Measurements from ENCODE around the gene SACM1L.
A peak's percentile ranks its signal among the peaks of the same experiment; 100 is the strongest.

SACM1L gene

GRCh38 chr3:45765958-45766357 is 76.8 kb downstream of the SACM1L start:
- Histone ChIP-seq H3K27ac (replicated peaks; ENCODE audit: low read length) (no peak overlapping the region), H4K8ac (ENCODE audit: low read depth, low read length) (no peak overlapping the region), H3K4me3 (ENCODE audit: low read length in 2 of 2) (no peak overlapping the region), H2BK5ac (ENCODE audit: low read length) (no peak overlapping the region), H3K4me2 (ENCODE audit: insufficient read depth, low read length, poor library complexity, severe bottlenecking) (no peak overlapping the region), H3K4ac (ENCODE audit: low read length) (no peak overlapping the region), H2BK120ac (ENCODE audit: low read depth, low read length) (no peak overlapping the region), H3K9ac (ENCODE audit: low read depth, low read length, poor library complexity) (no peak overlapping the region), H2BK12ac (ENCODE audit: low read length) (no peak overlapping the region), H2BK15ac (ENCODE audit: low read length) (no peak overlapping the region), H3K4me1 (ENCODE audit: control insufficient read depth in 2 of 2, insufficient read depth in 1 of 2, low read depth in 1 of 2, low read length in 2 of 2) (no peaks in the 10 kb centered on the region), H3K14ac (ENCODE audit: low read length) (no peak overlapping the region), H3K27me3 (ENCODE audit: control insufficient read depth in 3 of 3, insufficient read depth in 3 of 3, low read depth in 1 of 3, low read length in 3 of 3) (peaks cover 0 to 8% (median 0%) of the 10 kb centered on the region in 3 experiments), H3K79me1 (ENCODE audit: low read depth, low read length) (no peaks in the 10 kb centered on the region), H2AK5ac (ENCODE audit: low read depth, low read length) (no peak overlapping the region), H3K36me3 (replicated peaks in 1 of 2; ENCODE audit: control insufficient read depth in 2 of 2, insufficient read depth in 2 of 2, low read length in 2 of 2) (no peaks in the 10 kb centered on the region), H2AFZ (ENCODE audit: low read length) (no peak overlapping the region), H3K18ac (ENCODE audit: low read length) (no peak overlapping the region), H3K23ac (ENCODE audit: low read depth, low read length, poor library complexity) (no peak overlapping the region), H4K91ac (ENCODE audit: low read depth, low read length, poor library complexity) (no peak overlapping the region), H3K9me3 (replicated peaks in 1 of 2; ENCODE audit: control insufficient read depth in 2 of 2, insufficient read depth in 1 of 2, low read depth in 1 of 2, low read length in 2 of 2) (peaks cover 3 to 4% of the 10 kb centered on the region in 2 donors)
- WGBS, 2 donors (ENCODE audit: extremely low coverage in 2 of 2, insufficient read length in 2 of 2, insufficient replicate concordance in 1 of 2), result no CpG with 5 or more reads among the region's 8 CpGs
- DNase-seq (ENCODE audit: low spot score), result no peak

GRCh38 chr3:45771166-45771775 is 82.1 kb downstream of the SACM1L start:
- no peaks in the 10 kb centered on the region for H3K79me1 ChIP-seq (ENCODE audit: low read depth, low read length)
- H3K4me1 ChIP-seq (ENCODE audit: control insufficient read depth in 2 of 2, insufficient read depth in 1 of 2, low read depth in 1 of 2, low read length in 2 of 2), result no peaks in the 10 kb centered on the region
- H2BK120ac ChIP-seq (ENCODE audit: low read depth, low read length), result no peak overlapping the region
- no peak overlapping the region for H4K8ac ChIP-seq (ENCODE audit: low read depth, low read length)
- H2BK5ac ChIP-seq (ENCODE audit: low read length), result no peak overlapping the region
- H3K4me3 ChIP-seq (ENCODE audit: low read length in 2 of 2), result no peak overlapping the region
- H3K4ac ChIP-seq (ENCODE audit: low read length), result no peak overlapping the region
- no peak overlapping the region for H3K27ac ChIP-seq (replicated peaks; ENCODE audit: low read length)
- H3K27me3 ChIP-seq (ENCODE audit: control insufficient read depth in 3 of 3, insufficient read depth in 3 of 3, low read depth in 1 of 3, low read length in 3 of 3), result peaks cover 0 to 3% (median 0%) of the 10 kb centered on the region in 3 experiments
- no peak overlapping the region for H3K23ac ChIP-seq (ENCODE audit: low read depth, low read length, poor library complexity)
- H3K18ac ChIP-seq (ENCODE audit: low read length), result no peak overlapping the region
- no peak overlapping the region for H3K14ac ChIP-seq (ENCODE audit: low read length)
- WGBS, 2 donors (ENCODE audit: extremely low coverage in 2 of 2, insufficient read length in 2 of 2, insufficient replicate concordance in 1 of 2), result no CpG with 5 or more reads among the region's 9 CpGs
- H3K4me2 ChIP-seq (ENCODE audit: insufficient read depth, low read length, poor library complexity, severe bottlenecking), result no peak overlapping the region
- no peak overlapping the region for H2BK12ac ChIP-seq (ENCODE audit: low read length)
- no peak overlapping the region for H2AK5ac ChIP-seq (ENCODE audit: low read depth, low read length)
- H4K91ac ChIP-seq (ENCODE audit: low read depth, low read length, poor library complexity), result no peak overlapping the region
- H3K36me3 ChIP-seq (replicated peaks in 1 of 2; ENCODE audit: control insufficient read depth in 2 of 2, insufficient read depth in 2 of 2, low read length in 2 of 2), result no peaks in the 10 kb centered on the region
- no peak for DNase-seq (ENCODE audit: low spot score)
- no peak overlapping the region for H2AFZ ChIP-seq (ENCODE audit: low read length)
- no peak overlapping the region for H3K9ac ChIP-seq (ENCODE audit: low read depth, low read length, poor library complexity)
- H2BK15ac ChIP-seq (ENCODE audit: low read length), result no peak overlapping the region
- peaks cover 2 to 3% of the 10 kb centered on the region in 2 donors for H3K9me3 ChIP-seq (replicated peaks in 1 of 2; ENCODE audit: control insufficient read depth in 2 of 2, insufficient read depth in 1 of 2, low read depth in 1 of 2, low read length in 2 of 2)

GRCh38 chr3:45771831-45772230 is 82.6 kb downstream of the SACM1L start:
- Histone ChIP-seq H2AFZ (ENCODE audit: low read length) (no peak overlapping the region), H3K23ac (ENCODE audit: low read depth, low read length, poor library complexity) (no peak overlapping the region), H2AK5ac (ENCODE audit: low read depth, low read length) (no peak overlapping the region), H3K9me3 (replicated peaks in 1 of 2; ENCODE audit: control insufficient read depth in 2 of 2, insufficient read depth in 1 of 2, low read depth in 1 of 2, low read length in 2 of 2) (peaks cover 1 to 2% of the 10 kb centered on the region in 2 donors), H3K27me3 (ENCODE audit: control insufficient read depth in 3 of 3, insufficient read depth in 3 of 3, low read depth in 1 of 3, low read length in 3 of 3) (peaks cover 0 to 6% (median 0%) of the 10 kb centered on the region in 3 experiments), H3K79me1 (ENCODE audit: low read depth, low read length) (no peaks in the 10 kb centered on the region), H3K18ac (ENCODE audit: low read length) (no peak overlapping the region), H2BK15ac (ENCODE audit: low read length) (no peak overlapping the region), H3K36me3 (replicated peaks in 1 of 2; ENCODE audit: control insufficient read depth in 2 of 2, insufficient read depth in 2 of 2, low read length in 2 of 2) (no peaks in the 10 kb centered on the region), H4K8ac (ENCODE audit: low read depth, low read length) (no peak overlapping the region), H3K4me1 (ENCODE audit: control insufficient read depth in 2 of 2, insufficient read depth in 1 of 2, low read depth in 1 of 2, low read length in 2 of 2) (no peaks in the 10 kb centered on the region), H2BK12ac (ENCODE audit: low read length) (no peak overlapping the region), H2BK120ac (ENCODE audit: low read depth, low read length) (no peak overlapping the region), H3K27ac (replicated peaks; ENCODE audit: low read length) (no peak overlapping the region), H2BK5ac (ENCODE audit: low read length) (no peak overlapping the region), H4K91ac (ENCODE audit: low read depth, low read length, poor library complexity) (no peak overlapping the region), H3K9ac (ENCODE audit: low read depth, low read length, poor library complexity) (no peak overlapping the region), H3K4me3 (ENCODE audit: low read length in 2 of 2) (no peak overlapping the region), H3K14ac (ENCODE audit: low read length) (no peak overlapping the region), H3K4me2 (ENCODE audit: insufficient read depth, low read length, poor library complexity, severe bottlenecking) (no peak overlapping the region), H3K4ac (ENCODE audit: low read length) (no peak overlapping the region)
- DNase-seq (ENCODE audit: low spot score), result no peak
- WGBS, 2 donors (ENCODE audit: extremely low coverage in 2 of 2, insufficient read length in 2 of 2, insufficient replicate concordance in 1 of 2), result no CpG with 5 or more reads among the region's 5 CpGs

- DNase-seq (ENCODE audit: low spot score), result no peak
- peaks cover 0 to 6% (median 0%) of the 10 kb centered on the region in 3 experiments for H3K27me3 ChIP-seq (ENCODE audit: control insufficient read depth in 3 of 3, insufficient read depth in 3 of 3, low read depth in 1 of 3, low read length in 3 of 3)
- peaks cover 0 to 2% of the 10 kb centered on the region in 2 donors for H3K9me3 ChIP-seq (replicated peaks in 1 of 2; ENCODE audit: control insufficient read depth in 2 of 2, insufficient read depth in 1 of 2, low read depth in 1 of 2, low read length in 2 of 2)
- no peak overlapping the region for H2BK5ac ChIP-seq (ENCODE audit: low read length)
- no peaks in the 10 kb centered on the region for H3K4me1 ChIP-seq (ENCODE audit: control insufficient read depth in 2 of 2, insufficient read depth in 1 of 2, low read depth in 1 of 2, low read length in 2 of 2)
- no peak overlapping the region for H2BK12ac ChIP-seq (ENCODE audit: low read length)
- no peak overlapping the region for H3K23ac ChIP-seq (ENCODE audit: low read depth, low read length, poor library complexity)
- H2BK15ac ChIP-seq (ENCODE audit: low read length), result no peak overlapping the region
- peak overlapping the region; percentile 32 for H3K14ac ChIP-seq (ENCODE audit: low read length)
- H2AFZ ChIP-seq (ENCODE audit: low read length), result no peak overlapping the region
- no peak overlapping the region for H3K9ac ChIP-seq (ENCODE audit: low read depth, low read length, poor library complexity)
- H2AK5ac ChIP-seq (ENCODE audit: low read depth, low read length), result no peak overlapping the region
- H3K18ac ChIP-seq (ENCODE audit: low read length), result no peak overlapping the region
- no peaks in the 10 kb centered on the region for H3K36me3 ChIP-seq (replicated peaks in 1 of 2; ENCODE audit: control insufficient read depth in 2 of 2, insufficient read depth in 2 of 2, low read length in 2 of 2)
- H4K8ac ChIP-seq (ENCODE audit: low read depth, low read length), result no peak overlapping the region
- H2BK120ac ChIP-seq (ENCODE audit: low read depth, low read length), result no peak overlapping the region
- no peak overlapping the region for H3K4me3 ChIP-seq (ENCODE audit: low read length in 2 of 2)
- no peak overlapping the region for H4K91ac ChIP-seq (ENCODE audit: low read depth, low read length, poor library complexity)
- no CpG with 5 or more reads among the region's 16 CpGs for WGBS, 2 donors (ENCODE audit: extremely low coverage in 2 of 2, insufficient read length in 2 of 2, insufficient replicate concordance in 1 of 2)
- no peak overlapping the region for H3K4me2 ChIP-seq (ENCODE audit: insufficient read depth, low read length, poor library complexity, severe bottlenecking)
- H3K79me1 ChIP-seq (ENCODE audit: low read depth, low read length), result no peaks in the 10 kb centered on the region
- no peak overlapping the region for H3K4ac ChIP-seq (ENCODE audit: low read length)
- H3K27ac ChIP-seq (replicated peaks; ENCODE audit: low read length), result no peak overlapping the region
These were observed 83.3 kb downstream of the SACM1L start for GRCh38 chr3:45772341-45773035.

All from neuronal stem cell (in vitro differentiated cells).